ENCODE results near the gene PIGB. TPM values are rescaled to one million over a fixed set of nuclear protein-coding genes. Genes with fewer than 3 reads are reported as not detected.

Gene PIGB
- total and polyA plus RNA-seq, 2 donors from 2014 or later: 17.4 to 17.6 TPM

- no peaks in the 10 kb centered on the region for H3K9me3 ChIP-seq (ENCODE audit: control insufficient read depth in 2 of 3, insufficient read depth in 1 of 3, low read length in 3 of 3)
- H3K4me3 ChIP-seq (ENCODE audit: low read length in 3 of 3): no peak overlapping the region
- TF ChIP-seq CTCF (IDR thresholded peaks at IDR 0.05; ENCODE audit: borderline replicate concordance, extremely low read depth, insufficient read depth): no peak
- intact Hi-C loops (cut with DNase I): no loop called here
- no peak overlapping the region for H3K27ac ChIP-seq (ENCODE audit: low read depth in 2 of 2, low read length in 2 of 2)
- no peak for DNase-seq
- no peaks in the 10 kb centered on the region for H3K36me3 ChIP-seq (ENCODE audit: control insufficient read depth in 2 of 3, insufficient read depth in 3 of 3, low read length in 3 of 3)
- H3K27me3 ChIP-seq (ENCODE audit: control insufficient read depth, insufficient read depth, low read length): no peaks in the 10 kb centered on the region
- no peak for FAIRE-seq
- H3K4me1 ChIP-seq (ENCODE audit: control insufficient read depth in 2 of 3, insufficient read depth in 2 of 3, low read depth in 1 of 3, low read length in 3 of 3): no peaks in the 10 kb centered on the region
- H3K9ac ChIP-seq (ENCODE audit: low read length in 3 of 3): no peak overlapping the region
Measured at GRCh38 chr15:55277116-55277564, 41.9 kb upstream of the PIGB start.

GRCh38 chr15:55277715-55278114 lies 41.3 kb upstream of the PIGB start:
- intact Hi-C loops (cut with DNase I): no loop called here
- no peak overlapping the region for H3K4me3 ChIP-seq (ENCODE audit: low read length in 3 of 3)
- no peaks in the 10 kb centered on the region for H3K4me1 ChIP-seq (ENCODE audit: control insufficient read depth in 2 of 3, insufficient read depth in 2 of 3, low read depth in 1 of 3, low read length in 3 of 3)
- no peaks in the 10 kb centered on the region for H3K36me3 ChIP-seq (ENCODE audit: control insufficient read depth in 2 of 3, insufficient read depth in 3 of 3, low read length in 3 of 3)
- no peak overlapping the region for H3K27ac ChIP-seq (ENCODE audit: low read depth in 2 of 2, low read length in 2 of 2)
- no peak overlapping the region for H3K9ac ChIP-seq (ENCODE audit: low read length in 3 of 3)
- no peak for DNase-seq
- TF ChIP-seq CTCF (IDR thresholded peaks at IDR 0.05; ENCODE audit: borderline replicate concordance, extremely low read depth, insufficient read depth): no peak
- H3K27me3 ChIP-seq (ENCODE audit: control insufficient read depth, insufficient read depth, low read length): no peaks in the 10 kb centered on the region
- no peak for FAIRE-seq
- no peaks in the 10 kb centered on the region for H3K9me3 ChIP-seq (ENCODE audit: control insufficient read depth in 2 of 3, insufficient read depth in 1 of 3, low read length in 3 of 3)

GRCh38 chr15:55279100-55279745 lies 39.8 kb upstream of the PIGB start:
- no peak for FAIRE-seq
- Histone ChIP-seq H3K9ac (ENCODE audit: low read length in 3 of 3) (no peak overlapping the region), H3K9me3 (ENCODE audit: control insufficient read depth in 2 of 3, insufficient read depth in 1 of 3, low read length in 3 of 3) (no peaks in the 10 kb centered on the region), H3K27ac (ENCODE audit: low read depth in 2 of 2, low read length in 2 of 2) (no peak overlapping the region), H3K4me3 (ENCODE audit: low read length in 3 of 3) (no peak overlapping the region), H3K27me3 (ENCODE audit: control insufficient read depth, insufficient read depth, low read length) (no peaks in the 10 kb centered on the region), H3K4me1 (ENCODE audit: control insufficient read depth in 2 of 3, insufficient read depth in 2 of 3, low read depth in 1 of 3, low read length in 3 of 3) (no peaks in the 10 kb centered on the region), H3K36me3 (ENCODE audit: control insufficient read depth in 2 of 3, insufficient read depth in 3 of 3, low read length in 3 of 3) (no peaks in the 10 kb centered on the region)
- TF ChIP-seq CTCF (IDR thresholded peaks at IDR 0.05; ENCODE audit: borderline replicate concordance, extremely low read depth, insufficient read depth): no peak
- intact Hi-C loops (cut with DNase I): no loop called here
- no peak for DNase-seq
